ENCODE results near the gene SERINC4.
"Not testable (repeated sequence)": the region's sequence is repeated elsewhere in the genome, so short reads cannot be mapped to it uniquely, and the experiment has no call there.

The SERINC4 gene

DNA sequence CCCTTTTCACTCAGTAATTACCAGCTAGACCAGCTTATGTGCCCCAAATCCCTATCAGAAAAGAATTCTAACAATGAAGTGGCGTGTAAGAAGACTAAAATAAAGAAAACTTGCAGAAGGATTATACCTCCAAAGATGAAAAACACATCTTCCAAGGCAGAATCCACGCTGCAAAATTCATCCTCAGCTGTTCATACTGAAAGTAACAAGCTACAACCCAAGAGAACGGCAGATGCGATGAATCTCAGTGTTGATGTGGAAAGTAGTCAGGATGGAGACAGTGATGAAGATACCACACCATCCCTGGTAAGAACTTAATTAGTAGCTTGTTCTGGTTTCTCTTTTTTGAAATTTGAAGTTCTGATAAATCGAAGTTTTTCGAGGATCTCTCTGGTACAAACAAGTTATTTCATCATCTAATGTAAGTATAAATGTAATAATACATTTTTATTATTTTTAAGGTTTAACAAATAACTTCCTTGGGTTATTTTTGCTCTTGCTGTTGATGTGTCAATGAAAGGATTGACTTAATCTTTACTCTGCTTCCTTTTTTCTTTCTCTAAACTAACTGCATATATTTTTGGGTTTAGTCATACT, 28.1 kb upstream of the SERINC4 start:
- 79% methylated on average over 2 of the region's 6 CpGs for WGBS (ENCODE audit: insufficient coverage)
- DNase-seq = peak in 2 of 3 donors; percentile 8 to 14
- Histone ChIP-seq H3K4me3 (ENCODE audit: control insufficient read depth in 1 of 7, extremely low read depth in 1 of 7, insufficient read depth in 4 of 7, low read depth in 2 of 7, low read length in 6 of 7) (peak overlapping the region in 4 of 7 experiments; percentile 12 to 86 (median 79)), H3K4me1 (ENCODE audit: control extremely low read depth in 1 of 4, control insufficient read depth in 4 of 4, insufficient read depth in 4 of 4, low read length in 3 of 4) (peaks cover 6 to 30% (median 30%) of the 10 kb centered on the region in 4 experiments), H3K9me3 (ENCODE audit: control extremely low read depth in 1 of 5, control insufficient read depth in 4 of 5, insufficient read depth in 2 of 5, low read depth in 1 of 5, low read length in 4 of 5) (no peaks in the 10 kb centered on the region), H3K27ac (ENCODE audit: insufficient read depth in 1 of 2, low read depth in 1 of 2, low read length in 2 of 2, poor library complexity in 1 of 2, severe bottlenecking in 2 of 2) (peak overlapping the region in 1 of 2 experiments; percentile 64), H3K36me3 (ENCODE audit: control insufficient read depth in 4 of 4, insufficient read depth in 4 of 4, low read length in 3 of 4) (peaks cover 0 to 13% (median 0%) of the 10 kb centered on the region in 4 experiments), H3K27me3 (replicated peaks in 2 of 5; ENCODE audit: control insufficient read depth in 4 of 5, insufficient read depth in 5 of 5, low read length in 4 of 5) (no peaks in the 10 kb centered on the region)
- POLR2A ChIA-PET = no interaction called here
- CTCF ChIA-PET = interaction anchor here (1.1 to 1.4 kb wide), 2 partner anchors 9 to 23 kb away, joined by 3 read pairs; no protein-coding TSS in a partner anchor

DNA sequence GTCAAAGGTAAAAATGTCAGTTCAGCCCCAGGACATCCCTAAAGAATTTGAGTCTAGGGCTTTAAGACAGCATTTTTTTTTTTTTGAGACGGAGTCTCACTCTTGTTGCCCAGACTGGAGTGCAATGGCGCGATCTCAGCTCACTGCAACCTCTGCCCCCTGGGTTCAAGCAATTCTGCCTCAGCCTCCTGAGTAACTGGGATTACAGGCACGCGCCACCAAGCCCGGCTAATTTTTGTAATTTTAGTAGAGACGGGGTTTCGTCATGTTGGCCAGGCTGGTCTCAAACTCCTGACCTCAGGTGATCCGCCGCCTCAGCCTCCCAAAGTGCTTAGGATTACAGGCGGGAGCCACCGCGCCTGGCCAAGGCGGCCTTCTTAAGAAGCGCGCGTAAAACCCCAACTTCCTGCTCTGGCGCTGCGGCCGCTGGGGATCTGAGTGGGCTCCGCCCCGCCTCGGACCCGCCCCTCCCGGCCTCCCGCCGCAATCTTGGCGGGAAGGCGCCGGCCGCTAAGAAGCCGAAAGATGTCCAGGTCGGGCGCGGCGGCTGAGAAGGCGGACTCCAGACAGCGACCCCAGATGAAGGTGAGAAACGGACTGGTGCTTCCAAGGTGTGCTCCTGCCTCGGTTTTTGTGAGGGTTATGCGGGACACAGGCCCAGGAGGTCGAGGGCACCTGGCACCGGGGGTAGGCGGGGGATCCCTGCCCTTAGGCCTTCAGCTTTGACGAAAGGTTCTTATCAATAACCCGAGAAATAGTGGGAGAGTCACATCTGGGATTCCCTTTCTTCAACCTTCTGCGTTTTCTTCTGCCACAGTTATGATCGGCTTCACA, 26.7 kb upstream of the SERINC4 start, which contains the start of gene WDR76:
WDR76 (plus strand) TSS at position 495 of the 834 bp plus-strand sequence; CDS start at position 526, 31 bp downstream.
- H3K4me3 ChIP-seq (ENCODE audit: control insufficient read depth in 1 of 7, extremely low read depth in 1 of 7, insufficient read depth in 4 of 7, low read depth in 2 of 7, low read length in 6 of 7) = peak within 1 kb of the TSS; percentile 48 to 86 (median 72)
- H3K36me3 ChIP-seq (ENCODE audit: control insufficient read depth in 4 of 4, insufficient read depth in 4 of 4, low read length in 3 of 4) = peaks cover 0 to 8% (median 0%) of the 10 kb centered on the region in 4 experiments
- H3K27ac ChIP-seq (ENCODE audit: insufficient read depth in 1 of 2, low read depth in 1 of 2, low read length in 2 of 2, poor library complexity in 1 of 2, severe bottlenecking in 2 of 2) = peak within 1 kb of the TSS in 1 of 2 experiments; percentile 64
- POLR2A ChIA-PET = no interaction called here
- H3K27me3 ChIP-seq (replicated peaks in 2 of 5; ENCODE audit: control insufficient read depth in 4 of 5, insufficient read depth in 5 of 5, low read length in 4 of 5) = no peaks in the 10 kb centered on the region
- CTCF ChIA-PET = interaction anchor here (1.4 kb wide), 1 partner anchor 10 kb away, joined by 3 read pairs; no protein-coding TSS in a partner anchor
- WGBS (ENCODE audit: insufficient coverage) = 12% methylated on average over 35 of the region's 48 CpGs
- H3K4me1 ChIP-seq (ENCODE audit: control extremely low read depth in 1 of 4, control insufficient read depth in 4 of 4, insufficient read depth in 4 of 4, low read length in 3 of 4) = peaks cover 6 to 38% (median 35%) of the 10 kb centered on the region in 4 experiments
- no peaks in the 10 kb centered on the region for H3K9me3 ChIP-seq (ENCODE audit: control extremely low read depth in 1 of 5, control insufficient read depth in 4 of 5, insufficient read depth in 2 of 5, low read depth in 1 of 5, low read length in 4 of 5)
- DNase-seq = peak; percentile 72 to 81 (median 78)

GRCh38 chr15:43826029-43826507, 26.0 kb upstream of the SERINC4 start:
- H3K36me3 ChIP-seq (ENCODE audit: control insufficient read depth in 4 of 4, insufficient read depth in 4 of 4, low read length in 3 of 4) = peaks cover 0 to 8% (median 0%) of the 10 kb centered on the region in 4 experiments
- H3K4me1 ChIP-seq (ENCODE audit: control extremely low read depth in 1 of 4, control insufficient read depth in 4 of 4, insufficient read depth in 4 of 4, low read length in 3 of 4) = peaks cover 6 to 38% (median 35%) of the 10 kb centered on the region in 4 experiments
- peak overlapping the region in 6 of 7 experiments; percentile 38 to 86 (median 74) for H3K4me3 ChIP-seq (ENCODE audit: control insufficient read depth in 1 of 7, extremely low read depth in 1 of 7, insufficient read depth in 4 of 7, low read depth in 2 of 7, low read length in 6 of 7)
- 100% methylated on average over 5 of the region's 11 CpGs for WGBS (ENCODE audit: insufficient coverage)
- H3K27ac ChIP-seq (ENCODE audit: insufficient read depth in 1 of 2, low read depth in 1 of 2, low read length in 2 of 2, poor library complexity in 1 of 2, severe bottlenecking in 2 of 2) = peak overlapping the region in 1 of 2 experiments; percentile 64
- H3K9me3 ChIP-seq (ENCODE audit: control extremely low read depth in 1 of 5, control insufficient read depth in 4 of 5, insufficient read depth in 2 of 5, low read depth in 1 of 5, low read length in 4 of 5) = no peaks in the 10 kb centered on the region
- ChIA-PET CTCF (no interaction called here), POLR2A (no interaction called here)
- no peak for DNase-seq
- H3K27me3 ChIP-seq (replicated peaks in 2 of 5; ENCODE audit: control insufficient read depth in 4 of 5, insufficient read depth in 5 of 5, low read length in 4 of 5) = no peaks in the 10 kb centered on the region

DNA sequence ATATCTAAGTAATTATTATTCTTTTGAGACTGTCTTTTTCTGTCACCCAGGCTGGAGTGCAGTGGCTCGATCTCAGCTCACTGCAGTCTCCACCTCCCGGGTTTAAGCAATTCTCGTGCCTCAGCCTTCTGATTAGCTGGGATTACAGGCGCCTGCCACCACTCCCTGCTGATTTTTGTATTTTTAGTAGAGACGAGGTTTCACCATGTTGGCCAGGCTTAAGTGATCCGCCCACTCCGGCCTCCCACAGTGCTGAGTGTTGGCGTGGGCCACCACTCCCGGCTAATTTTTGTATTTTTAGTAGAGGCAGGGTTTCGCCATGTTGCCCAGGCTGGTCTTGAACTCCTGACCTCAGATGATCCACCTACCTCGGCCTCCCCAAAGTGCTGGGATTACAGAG, 25.3 kb upstream of the SERINC4 start:
- CTCF ChIA-PET = interaction anchor here (1.0 to 1.2 kb wide), 2 partner anchors 25 to 29 kb away, joined by 3 to 4 read pairs; partner anchors contain the start of gene HYPK
- peaks cover 6 to 38% (median 35%) of the 10 kb centered on the region in 4 experiments for H3K4me1 ChIP-seq (ENCODE audit: control extremely low read depth in 1 of 4, control insufficient read depth in 4 of 4, insufficient read depth in 4 of 4, low read length in 3 of 4)
- POLR2A ChIA-PET = interaction anchor here (1.8 kb wide), 1 partner anchor 25 kb away, joined by 6 read pairs; the partner anchor contains the start of genes HYPK and SERINC4

DNA sequence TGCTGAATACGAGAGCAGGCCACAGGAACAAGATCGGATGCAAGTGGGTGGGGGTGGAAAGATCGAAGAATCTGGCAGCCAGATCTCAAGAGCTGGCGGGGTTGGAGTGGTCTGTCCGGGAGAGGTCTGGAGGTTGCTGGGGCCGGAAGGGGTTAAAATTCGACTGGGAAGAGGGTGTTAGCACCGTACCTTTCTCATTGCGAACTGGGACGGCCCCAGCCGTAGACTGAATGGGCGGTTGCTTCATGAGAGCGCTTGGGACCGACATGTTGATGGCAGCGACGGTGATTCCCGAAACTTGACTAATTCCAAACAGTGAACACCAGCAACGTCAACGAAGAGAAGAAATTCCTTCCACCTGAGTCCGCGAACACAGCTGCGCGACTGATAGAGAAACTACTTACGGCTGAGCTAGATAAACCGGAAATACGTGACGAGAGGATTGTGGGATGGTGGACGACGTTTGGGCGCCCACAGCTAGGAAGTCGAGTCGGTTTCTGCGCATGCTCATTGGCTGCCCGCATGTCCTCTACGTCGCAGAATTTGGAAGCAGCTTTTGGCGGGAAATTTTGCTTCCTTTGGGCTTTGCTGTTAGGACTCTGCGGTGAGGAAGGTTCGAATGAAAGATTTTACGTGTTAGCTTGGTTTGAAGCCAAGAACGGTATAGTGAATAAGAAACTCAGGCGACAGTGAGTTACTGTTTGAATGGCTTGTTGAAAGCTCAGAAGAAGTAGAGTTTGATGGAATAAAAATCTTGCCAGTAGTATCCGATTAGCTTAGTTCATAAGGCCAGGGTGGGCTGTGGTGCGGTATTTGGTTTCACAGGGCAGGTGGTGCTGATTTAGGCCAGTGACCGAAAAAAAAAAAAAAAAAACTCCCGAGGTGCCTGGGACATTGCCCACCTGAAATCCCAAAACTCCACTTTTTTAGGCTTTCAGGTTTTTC, 24.6 kb upstream of the SERINC4 start, which contains the start of gene MFAP1:
MFAP1 (minus strand) TSS at position 389 of the 945 bp plus-strand sequence; CDS start at position 268, 121 bp downstream.
- H3K9me3 ChIP-seq (ENCODE audit: control extremely low read depth in 1 of 5, control insufficient read depth in 4 of 5, insufficient read depth in 2 of 5, low read depth in 1 of 5, low read length in 4 of 5) = no peaks in the 10 kb centered on the region
- ChIA-PET POLR2A (interaction anchor here (0.6 to 1.8 kb wide), 5 partner anchors 13 to 1616 kb away, joined by 3 to 9 read pairs (median 3); partner anchors contain the start of genes HYPK, SERINC4 and VPS39), CTCF (interaction anchor here (1.0 to 1.2 kb wide), 2 partner anchors 24 to 28 kb away, joined by 3 to 4 read pairs; partner anchors contain the start of gene HYPK)
- peaks cover 0 to 8% (median under 1%) of the 10 kb centered on the region in 4 experiments for H3K36me3 ChIP-seq (ENCODE audit: control insufficient read depth in 4 of 4, insufficient read depth in 4 of 4, low read length in 3 of 4)
- 7% methylated on average over 43 of the region's 46 CpGs for WGBS (ENCODE audit: insufficient coverage)
- H3K4me3 ChIP-seq (ENCODE audit: control insufficient read depth in 1 of 7, extremely low read depth in 1 of 7, insufficient read depth in 4 of 7, low read depth in 2 of 7, low read length in 6 of 7) = peak within 1 kb of the TSS; percentile 55 to 99 (median 96)
- peak; percentile 96 to 98 (median 97) for DNase-seq
- peak within 1 kb of the TSS; percentile 94 to 97 for H3K27ac ChIP-seq (ENCODE audit: insufficient read depth in 1 of 2, low read depth in 1 of 2, low read length in 2 of 2, poor library complexity in 1 of 2, severe bottlenecking in 2 of 2)
- H3K4me1 ChIP-seq (ENCODE audit: control extremely low read depth in 1 of 4, control insufficient read depth in 4 of 4, insufficient read depth in 4 of 4, low read length in 3 of 4) = peaks cover 6 to 38% (median 35%) of the 10 kb centered on the region in 4 experiments
- no peaks in the 10 kb centered on the region for H3K27me3 ChIP-seq (replicated peaks in 2 of 5; ENCODE audit: control insufficient read depth in 4 of 5, insufficient read depth in 5 of 5, low read length in 4 of 5)

More for the DNA sequence above, 25.3 kb upstream of the SERINC4 start:
- not testable (repeated sequence) for H3K4me3 ChIP-seq (ENCODE audit: control insufficient read depth in 1 of 7, extremely low read depth in 1 of 7, insufficient read depth in 4 of 7, low read depth in 2 of 7, low read length in 6 of 7); H3K27me3 ChIP-seq (replicated peaks in 2 of 5; ENCODE audit: control insufficient read depth in 4 of 5, insufficient read depth in 5 of 5, low read length in 4 of 5); H3K9me3 ChIP-seq (ENCODE audit: control extremely low read depth in 1 of 5, control insufficient read depth in 4 of 5, insufficient read depth in 2 of 5, low read depth in 1 of 5, low read length in 4 of 5); DNase-seq
- H3K27ac ChIP-seq (ENCODE audit: insufficient read depth in 1 of 2, low read depth in 1 of 2, low read length in 2 of 2, poor library complexity in 1 of 2, severe bottlenecking in 2 of 2) = peak overlapping the region in 1 of 2 experiments; percentile 97
- H3K36me3 ChIP-seq (ENCODE audit: control insufficient read depth in 4 of 4, insufficient read depth in 4 of 4, low read length in 3 of 4) = peaks cover 0 to 11% (median under 1%) of the 10 kb centered on the region in 4 experiments
- over 99% methylated on average over 11 of the region's 11 CpGs for WGBS (ENCODE audit: insufficient coverage)

- H3K9me3 ChIP-seq (ENCODE audit: control extremely low read depth in 1 of 5, control insufficient read depth in 4 of 5, insufficient read depth in 2 of 5, low read depth in 1 of 5, low read length in 4 of 5) = no peaks in the 10 kb centered on the region
- no CpG with 5 or more reads among the region's 3 CpGs for WGBS (ENCODE audit: insufficient coverage)
- no peak overlapping the region for H3K4me3 ChIP-seq (ENCODE audit: control insufficient read depth in 1 of 7, extremely low read depth in 1 of 7, insufficient read depth in 4 of 7, low read depth in 2 of 7, low read length in 6 of 7)
- no peak for DNase-seq
- no peaks in the 10 kb centered on the region for H3K27me3 ChIP-seq (replicated peaks in 2 of 5; ENCODE audit: control insufficient read depth in 4 of 5, insufficient read depth in 5 of 5, low read length in 4 of 5)
- H3K27ac ChIP-seq (ENCODE audit: insufficient read depth in 1 of 2, low read depth in 1 of 2, low read length in 2 of 2, poor library complexity in 1 of 2, severe bottlenecking in 2 of 2) = no peak overlapping the region
- ChIA-PET CTCF (interaction anchor here (0.6 kb wide), 1 partner anchor 634 kb away, joined by 3 read pairs; no protein-coding TSS in a partner anchor), POLR2A (interaction anchor here (0.5 to 0.9 kb wide), 2 partner anchors 10 to 44 kb away, joined by 3 to 4 read pairs; no protein-coding TSS in a partner anchor)
- peaks cover 0 to 23% (median 18%) of the 10 kb centered on the region in 4 experiments for H3K4me1 ChIP-seq (ENCODE audit: control extremely low read depth in 1 of 4, control insufficient read depth in 4 of 4, insufficient read depth in 4 of 4, low read length in 3 of 4)
- peaks cover 4 to 16% (median 10%) of the 10 kb centered on the region in 4 experiments for H3K36me3 ChIP-seq (ENCODE audit: control insufficient read depth in 4 of 4, insufficient read depth in 4 of 4, low read length in 3 of 4)
Observed at GRCh38 chr15:43821505-43821904, 21.5 kb upstream of the SERINC4 start.
